Stimulated activated CD4-positive, alpha-beta T cell treated with anti-CD3 and anti-CD28 coated beads, Interleukin-2, amount 100 ng/mL, for 4 hours (primary cell): ENCODE measurements around the gene HOXA6.

Experiments used
- DNase-seq: peaks from one replicate; pipeline ENCODE4 v3.0.0-alpha.2; 2020; ENCODE audit warnings: low read depth

Gene HOXA6

GRCh38 chr7:27137640-27138315, 9.8 kb downstream of the HOXA6 start:
- DNase-seq: no peak

- no peak for DNase-seq
Measured at GRCh38 chr7:27134392-27134791, 13.2 kb downstream of the HOXA6 start.

DNA sequence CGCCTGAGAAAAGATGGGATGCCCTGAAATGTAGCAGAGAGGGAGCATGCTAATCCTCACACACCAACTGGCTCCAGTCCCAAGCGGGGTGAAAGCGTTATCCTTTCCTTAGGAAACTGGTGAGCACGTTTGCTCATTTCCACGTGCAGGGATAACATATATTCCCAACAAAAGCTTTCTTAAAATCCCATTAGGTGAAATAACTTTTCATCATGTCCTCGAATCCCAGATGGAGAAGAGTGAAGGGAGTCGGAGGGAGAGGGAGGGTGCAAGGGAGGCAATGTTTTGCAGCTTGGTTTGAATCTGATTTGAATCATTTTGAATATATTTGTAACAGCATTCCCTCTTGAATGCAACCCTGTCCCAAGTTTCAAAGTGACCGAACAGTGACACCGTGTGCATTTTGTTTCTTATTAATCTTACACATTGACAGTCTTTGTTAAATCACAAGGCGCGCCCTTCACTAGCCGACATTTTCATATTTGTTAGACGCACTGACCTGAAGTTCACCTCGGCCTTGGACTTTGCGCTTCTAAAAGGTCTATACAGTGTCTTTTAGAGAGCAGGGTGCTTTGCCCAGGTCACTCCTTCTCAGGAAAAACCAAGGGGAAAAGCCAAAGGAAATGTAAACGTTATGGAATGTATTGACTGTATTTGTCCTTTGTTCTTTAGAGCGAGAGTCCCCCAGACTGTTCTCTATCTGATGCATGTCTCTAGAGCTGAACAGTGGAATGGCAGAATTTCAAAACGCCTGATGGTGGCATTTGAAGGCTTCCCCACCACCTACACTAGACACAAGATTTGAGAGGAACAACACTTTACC, 14.0 kb downstream of the HOXA6 start:
- no peak for DNase-seq

DNA sequence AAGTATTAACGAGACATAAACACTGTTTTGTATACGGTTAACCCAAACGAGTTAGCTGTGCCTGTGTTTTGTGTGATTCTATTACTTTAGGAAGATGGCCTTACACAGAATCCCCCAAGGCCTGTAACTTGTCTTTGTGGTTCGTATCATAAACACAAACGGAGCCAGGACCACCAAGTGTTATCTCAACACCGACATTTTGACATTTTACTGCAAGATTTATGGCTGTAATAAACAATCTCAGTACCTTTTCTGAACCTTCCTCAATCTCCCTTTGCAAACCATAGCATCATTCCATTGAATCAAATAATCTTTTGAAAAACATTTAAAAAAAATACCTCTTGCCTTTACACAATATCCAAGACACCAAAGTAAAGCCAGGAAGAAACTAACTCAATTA, 14.6 kb downstream of the HOXA6 start:
- no peak for DNase-seq

- no peak for DNase-seq
Measured at GRCh38 chr7:27132214-27132613, 15.4 kb downstream of the HOXA6 start.

DNA sequence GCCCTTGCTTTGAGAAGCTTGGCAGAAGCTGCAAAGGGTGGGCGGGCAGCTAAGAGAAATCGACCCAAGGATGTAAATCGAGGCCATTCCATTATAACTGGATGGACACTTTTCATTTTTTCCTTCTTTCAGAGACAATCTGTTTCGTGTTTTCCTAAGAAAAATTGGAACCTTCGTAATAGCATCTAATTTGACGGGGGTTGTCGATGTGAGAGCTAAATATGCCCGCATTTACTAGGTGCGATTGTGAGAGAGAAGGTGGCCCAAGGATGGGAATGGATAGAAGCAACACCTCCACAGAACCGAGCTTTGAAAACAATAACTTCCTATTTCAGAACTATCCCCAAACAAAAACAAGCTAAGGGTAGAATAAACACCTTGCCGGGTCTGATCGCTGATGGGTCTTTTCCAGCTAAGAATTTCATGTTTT, 16.2 kb downstream of the HOXA6 start:
- no peak for DNase-seq

DNA sequence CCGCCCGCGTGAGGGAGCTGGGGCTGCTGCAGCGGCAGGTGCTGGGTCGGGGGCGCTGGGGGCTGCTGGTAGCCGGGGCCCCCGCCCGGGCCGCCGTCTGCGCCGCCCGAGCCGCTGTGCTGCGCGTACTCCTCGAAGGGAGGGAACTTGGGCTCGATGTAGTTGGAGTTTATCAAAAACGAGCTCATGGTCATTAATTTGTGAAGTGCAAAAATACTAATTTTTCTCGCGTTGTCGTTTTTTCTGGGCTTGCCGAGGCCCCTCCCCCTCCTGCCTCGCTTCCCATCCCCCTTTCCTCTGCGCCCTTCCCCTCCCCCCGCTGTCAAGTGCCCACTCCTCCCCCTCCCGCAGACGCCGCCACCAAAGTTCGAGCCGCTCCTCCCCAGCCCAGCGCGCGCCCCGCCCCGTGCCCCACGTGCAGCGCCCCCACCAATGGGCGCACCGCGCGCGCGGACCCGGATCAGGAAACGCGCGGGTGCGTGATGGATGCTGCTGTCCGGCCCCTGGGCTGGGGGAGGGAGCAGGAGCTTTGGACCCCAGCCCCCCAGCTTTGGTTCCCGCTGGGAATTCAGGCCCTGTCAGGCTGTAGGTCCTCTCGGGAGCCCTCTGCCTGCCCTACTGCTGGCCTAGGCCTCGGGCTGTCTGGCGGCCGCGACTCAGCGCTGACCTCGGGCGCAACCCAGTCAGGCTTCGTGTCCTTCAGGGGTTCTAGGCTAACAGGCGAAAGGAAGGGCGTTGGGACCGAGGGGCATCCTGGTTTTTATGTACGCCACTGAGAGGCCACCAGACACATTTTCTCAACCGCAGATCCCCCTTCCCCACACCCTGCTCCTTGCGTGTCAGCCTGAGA, 16.8 kb downstream of the HOXA6 start, which contains the start of gene HOXA4:
TSS of gene HOXA4 (minus strand) at position 218 of the 850 bp plus-strand sequence. CDS start at position 194, 24 bp downstream.
- peak; percentile 55 for DNase-seq

- no peak for DNase-seq
Measured at GRCh38 chr7:27129729-27130539, 17.6 kb downstream of the HOXA6 start.

DNA sequence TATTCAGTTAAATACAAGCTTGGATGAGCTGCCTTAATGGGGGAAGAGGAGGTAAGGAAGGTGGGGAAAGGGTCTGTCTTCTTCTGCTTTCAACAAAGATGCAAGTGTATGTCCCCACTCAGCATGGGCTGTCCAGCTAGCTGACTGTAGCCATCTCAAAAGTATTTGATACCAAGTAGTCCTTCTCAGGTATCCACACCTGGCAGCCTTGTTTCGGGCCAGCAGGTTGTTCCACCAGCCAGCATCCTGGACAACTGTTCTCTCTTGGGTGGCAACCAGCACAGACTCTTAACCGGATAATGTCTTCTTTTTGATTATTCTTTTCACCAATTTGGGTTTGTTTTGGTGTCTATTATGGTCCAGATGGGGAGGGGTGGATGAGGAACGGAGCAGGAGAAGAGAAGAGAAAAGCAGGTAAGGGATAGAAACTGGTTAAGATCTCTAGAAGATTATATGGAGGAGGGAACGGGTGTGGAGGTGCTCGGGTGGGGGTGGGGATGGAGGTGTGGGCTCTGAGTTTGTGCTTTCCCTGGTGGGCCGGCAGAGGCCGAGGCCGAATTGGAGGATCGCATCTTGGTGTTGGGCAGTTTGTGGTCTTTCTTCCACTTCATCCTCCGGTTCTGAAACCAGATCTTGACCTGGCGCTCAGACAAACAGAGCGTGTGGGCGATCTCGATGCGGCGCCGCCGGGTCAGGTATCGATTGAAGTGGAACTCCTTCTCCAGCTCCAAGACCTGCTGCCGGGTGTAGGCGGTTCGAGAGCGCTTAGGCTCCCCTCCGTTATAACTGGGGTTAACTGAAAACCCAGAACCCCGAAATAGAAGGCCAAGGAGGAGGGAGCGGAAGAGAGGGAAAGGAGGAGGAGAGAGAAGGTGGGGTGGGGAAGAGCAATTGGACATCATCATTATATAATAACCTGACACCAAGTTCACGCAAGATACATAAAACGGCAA, 18.5 kb downstream of the HOXA6 start:
- no peak for DNase-seq

GRCh38 chr7:27128034-27128433, 19.5 kb downstream of the HOXA6 start:
- DNase-seq: no peak

- DNase-seq: no peak
Measured at GRCh38 chr7:27126596-27127327, 20.8 kb downstream of the HOXA6 start.

DNA sequence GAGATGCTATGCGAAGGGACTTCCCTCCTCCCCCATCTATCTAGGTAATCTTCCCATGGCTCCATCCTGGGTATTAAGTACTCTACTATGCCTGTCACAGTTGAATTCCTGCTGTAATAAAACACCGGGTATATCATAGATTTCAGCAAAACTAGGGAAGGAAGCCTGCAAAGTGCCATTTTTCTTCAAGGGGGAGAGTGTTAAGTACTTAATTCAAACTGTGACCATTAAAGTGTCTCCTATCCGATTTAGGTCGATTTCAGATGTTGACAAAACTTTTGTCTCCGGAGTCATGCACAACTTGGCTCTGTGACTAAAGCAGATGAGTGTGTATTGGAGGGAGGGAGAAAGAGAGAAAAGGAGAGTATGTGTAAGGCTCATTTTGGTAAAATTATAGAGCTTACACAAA, 21.6 kb downstream of the HOXA6 start:
- DNase-seq: no peak

DNA sequence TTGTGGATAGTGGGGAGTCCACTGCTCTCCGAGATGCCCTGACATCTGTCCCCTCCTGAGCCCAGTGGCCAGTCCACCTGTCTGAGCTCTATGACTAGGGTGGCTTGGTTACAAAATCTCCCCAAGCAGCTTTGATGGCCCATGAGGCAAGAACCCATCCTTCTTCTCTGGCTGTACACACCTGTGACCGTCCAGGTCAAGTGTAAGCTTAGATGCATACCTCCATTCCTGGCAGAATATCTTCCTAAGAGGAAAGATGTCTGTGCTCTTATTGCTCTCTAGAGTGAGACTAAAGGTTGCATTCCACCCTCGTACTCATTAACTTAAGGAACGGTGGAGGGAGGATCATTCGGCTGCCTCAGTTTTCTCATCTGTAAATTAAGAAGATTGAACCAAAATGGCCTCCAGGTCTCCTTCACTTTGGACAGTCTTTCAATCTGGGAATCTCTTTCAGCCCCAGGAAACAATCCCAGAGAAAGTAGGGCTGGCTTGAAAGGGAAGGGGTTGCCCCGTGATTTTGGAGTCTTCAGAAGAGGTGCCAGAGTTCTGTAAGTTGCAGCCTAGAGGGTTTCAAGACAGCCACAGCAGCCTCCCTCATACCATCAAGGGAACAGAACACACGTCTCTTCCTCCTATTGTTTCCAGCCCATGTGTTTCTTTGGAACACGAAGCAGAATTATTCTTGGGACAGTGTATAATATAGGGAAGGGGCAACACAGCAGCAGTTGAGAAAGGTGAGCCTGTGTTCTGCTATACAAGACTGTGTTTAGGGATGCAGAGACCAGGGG, 22.5 kb downstream of the HOXA6 start:
- DNase-seq: no peak

GRCh38 chr7:27124096-27124901, 23.3 kb downstream of the HOXA6 start:
- no peak for DNase-seq

DNA sequence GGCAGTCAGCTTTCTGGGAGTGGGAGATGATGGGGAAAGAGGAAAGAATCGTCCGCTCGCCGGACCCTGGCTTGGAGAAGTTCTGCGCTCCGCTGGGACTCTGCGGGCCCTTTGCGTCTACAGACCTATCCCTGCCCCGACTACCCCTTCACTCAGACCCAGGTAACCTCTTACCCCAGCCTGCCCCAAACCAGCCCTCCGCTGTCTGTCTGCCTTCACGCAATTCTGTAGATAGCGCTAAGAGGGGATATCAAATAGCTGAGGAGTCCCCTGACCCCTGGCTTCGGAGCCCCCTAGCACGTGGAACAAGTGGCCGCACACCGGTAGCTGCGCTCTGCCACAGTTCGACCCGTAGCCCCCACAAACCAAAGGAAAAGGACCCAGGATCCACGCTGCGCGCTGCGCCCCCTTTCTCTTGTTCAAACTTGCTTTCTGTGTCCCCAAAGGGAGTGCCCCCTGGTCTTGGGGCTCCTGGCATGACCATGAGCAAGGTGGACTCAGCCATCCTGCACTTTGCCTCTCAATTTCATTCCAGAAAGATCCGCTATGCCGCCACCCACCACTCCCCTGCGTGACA, 24.0 kb downstream of the HOXA6 start:
- DNase-seq: no peak

DNA sequence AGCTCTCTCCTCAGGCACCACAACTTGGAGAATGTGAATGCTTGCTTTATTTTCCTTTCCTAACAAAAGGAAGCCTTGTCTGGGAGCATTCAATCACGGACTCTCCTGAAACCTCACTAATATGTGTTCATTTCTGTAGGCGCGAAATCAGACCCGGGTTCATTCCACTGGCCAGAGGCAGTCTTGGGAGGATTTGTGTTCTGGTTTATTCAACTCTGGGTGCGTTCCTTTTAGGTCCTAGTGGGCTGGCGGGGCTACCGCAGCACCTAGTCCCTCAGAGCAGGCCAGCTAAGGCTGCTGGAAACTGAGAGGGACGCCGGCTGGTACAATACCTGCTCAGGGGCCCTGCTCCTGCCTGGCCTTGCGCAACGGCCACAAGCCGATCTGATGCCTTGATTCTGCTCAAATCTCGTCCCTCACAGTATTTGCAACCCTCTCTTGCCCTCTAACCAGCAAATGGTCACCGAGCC, 24.5 kb downstream of the HOXA6 start:
- no peak for DNase-seq

DNA sequence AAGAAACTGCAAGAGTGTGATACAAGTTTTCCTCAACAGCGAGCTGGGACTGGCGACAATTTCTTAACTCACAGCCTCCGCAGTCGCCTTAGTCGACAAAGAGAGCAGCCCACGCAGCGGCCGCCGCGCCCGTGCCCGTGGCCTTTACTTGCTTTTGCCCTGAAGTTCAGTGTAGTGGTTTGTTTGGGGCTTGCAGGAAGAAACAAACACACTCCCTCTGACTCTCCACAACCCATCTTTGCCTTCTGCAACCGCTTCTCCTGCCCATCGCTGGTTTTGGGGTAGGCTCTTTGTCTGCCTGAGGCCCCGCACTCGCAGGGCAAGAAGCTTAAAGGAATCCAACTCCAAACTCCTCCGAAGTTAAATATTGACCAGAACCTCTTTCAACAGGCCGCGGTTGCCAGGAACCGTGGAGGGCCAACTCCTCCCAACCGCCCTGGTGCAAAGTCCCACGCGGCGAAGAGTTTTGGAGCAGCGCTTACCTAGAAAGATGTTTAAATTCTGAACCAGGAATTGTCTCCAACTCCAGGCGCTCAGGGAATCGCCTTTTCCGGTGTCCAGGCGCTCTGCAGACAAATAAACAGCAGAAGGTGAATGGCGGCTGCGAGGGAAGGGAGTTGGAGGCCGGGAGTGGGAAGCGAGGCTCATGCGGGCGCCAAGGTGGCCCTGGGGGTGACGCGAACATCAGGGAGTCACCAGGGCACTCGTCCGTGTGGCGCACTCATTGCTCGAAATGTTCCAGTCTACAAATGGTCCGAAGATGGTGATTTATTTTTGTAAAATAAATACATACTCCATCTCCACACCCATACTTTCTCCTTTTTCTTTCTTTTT, 25.3 kb downstream of the HOXA6 start:
- DNase-seq: no peak
